ENCODE measurements around the gene BCL11B. TPM values are rescaled to one million over a fixed set of nuclear protein-coding genes. Genes with fewer than 3 reads are reported as not detected.

The BCL11B gene
- total and polyA plus RNA-seq, 10 of the 15 experiments (the other 5 are each of a cell fraction or from before 2014, with no cell fraction given): 0.38 to 5.5 (median 1.3) TPM

GRCh38 chr14:99147366-99147740 is 124.6 kb downstream of the BCL11B start:
- intact Hi-C loops (cut with micrococcal nuclease; ENCODE audit: unreplicated experiment): no loop called here
- H4K20me1 ChIP-seq (ENCODE audit: control insufficient read depth, insufficient read depth): no peaks in the 10 kb centered on the region
- no peak overlapping the region for H3K9ac ChIP-seq (ENCODE audit: control insufficient read depth, insufficient read depth, low read length)
- TF ChIP-seq RFX5 (IDR thresholded peaks at IDR 0.05; ENCODE audit: low read depth, low read length): no peak
- no peak for TF ChIP-seq SMARCA5 (IDR thresholded peaks at IDR 0.05)
- no peak for TF ChIP-seq IRF4 (IDR thresholded peaks at IDR 0.05; ENCODE audit: low read depth, low read length)
- no peak for TF ChIP-seq POLR2A (IDR thresholded peaks at IDR 0.05; ENCODE audit: low read depth, low read length)
- no peak for TF ChIP-seq BCL11A (IDR thresholded peaks at IDR 0.05; ENCODE audit: low read depth, low read length)
- no peak for TF ChIP-seq ZNF217 (IDR thresholded peaks at IDR 0.05)
- TF ChIP-seq PML (IDR thresholded peaks at IDR 0.05; ENCODE audit: low read length): no peak
- no peak for TF ChIP-seq CHD1 (IDR thresholded peaks at IDR 0.05; ENCODE audit: low read depth, low read length)
- ATAC-seq (no peak), DNase-seq (ENCODE audit: low read depth, low spot score) (no peak), FAIRE-seq (no peak)
- no TSS peak for BruUV-seq (replicated peaks)
- no peaks in the 10 kb centered on the region; the same call in 2 of the 3 replicates for H3K9me3 ChIP-seq (replicated peaks; ENCODE audit: control insufficient read depth, insufficient read depth, low read length)
- 25% methylated on average over 5 of the region's 5 CpGs for WGBS (ENCODE audit: insufficient coverage, insufficient replicate concordance, low lambda C conversion rate, missing lambda C conversion rate)
- ChIA-PET POLR2A (no interaction called here), SMC1A (ENCODE audit: uncharacterized antibody, unreplicated experiment) (no interaction called here), RAD21 (ENCODE audit: unreplicated experiment) (no interaction called here), CTCF (no interaction called here)
- no peaks in the 10 kb centered on the region for H3K27me3 ChIP-seq (replicated peaks in 1 of 2; ENCODE audit: control insufficient read depth in 2 of 2, insufficient read depth in 2 of 2, low read length in 1 of 2)
- in situ Hi-C loops (cut with MboI): no loop called here
- H2AFZ ChIP-seq (ENCODE audit: control insufficient read depth, low read depth, low read length): no peak overlapping the region
- no peaks in the 10 kb centered on the region for H3K36me3 ChIP-seq (ENCODE audit: control insufficient read depth in 2 of 2, insufficient read depth in 2 of 2, low read length in 1 of 2)
- no peak overlapping the region for H3K4me3 ChIP-seq
- H3K4me2 ChIP-seq (ENCODE audit: control insufficient read depth, insufficient read depth): no peak overlapping the region
- H3K27ac ChIP-seq (ENCODE audit: control insufficient read depth, insufficient read depth): no peak overlapping the region
- H3K79me2 ChIP-seq (ENCODE audit: control insufficient read depth, insufficient read depth, low read length): no peaks in the 10 kb centered on the region
- no peaks in the 10 kb centered on the region for H3K4me1 ChIP-seq (ENCODE audit: control insufficient read depth, insufficient read depth, low read length)

- intact Hi-C loops (cut with micrococcal nuclease; ENCODE audit: unreplicated experiment): no loop called here
- ChIA-PET CTCF (no interaction called here), SMC1A (ENCODE audit: uncharacterized antibody, unreplicated experiment) (no interaction called here), POLR2A (no interaction called here), RAD21 (ENCODE audit: unreplicated experiment) (no interaction called here)
- Histone ChIP-seq H3K4me2 (ENCODE audit: control insufficient read depth, insufficient read depth) (no peak overlapping the region), H3K27me3 (replicated peaks in 1 of 2; ENCODE audit: control insufficient read depth in 2 of 2, insufficient read depth in 2 of 2, low read length in 1 of 2) (no peaks in the 10 kb centered on the region), H3K4me3 (no peak overlapping the region), H2AFZ (ENCODE audit: control insufficient read depth, low read depth, low read length) (no peak overlapping the region), H3K36me3 (ENCODE audit: control insufficient read depth in 2 of 2, insufficient read depth in 2 of 2, low read length in 1 of 2) (no peaks in the 10 kb centered on the region), H3K27ac (ENCODE audit: control insufficient read depth, insufficient read depth) (no peak overlapping the region), H3K9me3 (replicated peaks; ENCODE audit: control insufficient read depth, insufficient read depth, low read length) (no peaks in the 10 kb centered on the region; the same call in 2 of the 3 replicates), H3K4me1 (ENCODE audit: control insufficient read depth, insufficient read depth, low read length) (no peaks in the 10 kb centered on the region), H3K79me2 (ENCODE audit: control insufficient read depth, insufficient read depth, low read length) (no peaks in the 10 kb centered on the region), H3K9ac (ENCODE audit: control insufficient read depth, insufficient read depth, low read length) (no peak overlapping the region), H4K20me1 (ENCODE audit: control insufficient read depth, insufficient read depth) (no peaks in the 10 kb centered on the region)
- in situ Hi-C loops (cut with MboI): no loop called here
- FAIRE-seq (no peak), ATAC-seq (no peak), DNase-seq (ENCODE audit: low read depth, low spot score) (no peak)
- no TSS peak for BruUV-seq (replicated peaks)
- WGBS (ENCODE audit: insufficient coverage, insufficient replicate concordance, low lambda C conversion rate, missing lambda C conversion rate): 53% methylated on average over 27 of the region's 27 CpGs
- TF ChIP-seq IRF3 (IDR thresholded peaks at IDR 0.05) (no peak), CHD1 (IDR thresholded peaks at IDR 0.05; ENCODE audit: low read depth, low read length) (no peak), ZBTB40 (IDR thresholded peaks at IDR 0.05; ENCODE audit: borderline replicate concordance) (no peak), SREBF1 (IDR thresholded peaks at IDR 0.05; ENCODE audit: low read length) (no peak), SPI1 (IDR thresholded peaks at IDR 0.05; ENCODE audit: borderline replicate concordance, insufficient read depth, low read depth, low read length) (no peak), MAX (IDR thresholded peaks at IDR 0.05; ENCODE audit: low read depth, low read length) (no peak), IKZF1 (conservative IDR thresholded peaks at IDR 0.05) (no peak)
Observed at GRCh38 chr14:99146616-99147365, 125.2 kb downstream of the BCL11B start.
